ENCODE data around the gene MSI2.

Gene MSI2

GRCh38 chr17:57567251-57567650 lies 310.9 kb downstream of the MSI2 start:
- no peak for DNase-seq

GRCh38 chr17:57568340-57568739 lies 312.0 kb downstream of the MSI2 start:
- no peak for DNase-seq

- DNase-seq = no peak
Observed at GRCh38 chr17:57569021-57569420, 312.7 kb downstream of the MSI2 start.

GRCh38 chr17:57569853-57570252 lies 313.5 kb downstream of the MSI2 start:
- DNase-seq = no peak

- DNase-seq = no peak
Observed at GRCh38 chr17:57570724-57571344, 314.5 kb downstream of the MSI2 start.

GRCh38 chr17:57572062-57572461 lies 315.7 kb downstream of the MSI2 start:
- DNase-seq = no peak

- DNase-seq = no peak
Observed at GRCh38 chr17:57572600-57572999, 316.3 kb downstream of the MSI2 start.

GRCh38 chr17:57574040-57574513 lies 317.8 kb downstream of the MSI2 start:
- no peak for DNase-seq

- no peak for DNase-seq
Observed at GRCh38 chr17:57576744-57577143, 320.4 kb downstream of the MSI2 start.

GRCh38 chr17:57577751-57578607 lies 321.7 kb downstream of the MSI2 start:
- peak; percentile 68 for DNase-seq

- DNase-seq = peak; percentile 66
Observed at GRCh38 chr17:57578608-57579225, 322.4 kb downstream of the MSI2 start.

GRCh38 chr17:57579245-57579644 lies 322.9 kb downstream of the MSI2 start:
- no peak for DNase-seq

- no peak for DNase-seq
Observed at GRCh38 chr17:57580055-57580739, 323.9 kb downstream of the MSI2 start.

GRCh38 chr17:57582881-57583756 lies 326.8 kb downstream of the MSI2 start:
- no peak for DNase-seq

GRCh38 chr17:57584050-57584551 lies 327.8 kb downstream of the MSI2 start:
- DNase-seq = no peak

GRCh38 chr17:57585341-57586195 lies 329.2 kb downstream of the MSI2 start:
- no peak for DNase-seq

- no peak for DNase-seq
Observed at GRCh38 chr17:57586196-57586740, 329.9 kb downstream of the MSI2 start.

GRCh38 chr17:57586742-57587141 lies 330.4 kb downstream of the MSI2 start:
- peak; percentile 23 for DNase-seq

- no peak for DNase-seq
Observed at GRCh38 chr17:57587193-57587969, 331.1 kb downstream of the MSI2 start.

- no peak for DNase-seq
Observed at GRCh38 chr17:57588086-57588485, 331.8 kb downstream of the MSI2 start.

All from inflammatory macrophage treated with lipopolysaccharide for 4 hours (primary cell).